Gastrocnemius medialis (tissue), 4 donors: ENCODE data around the gene FOXL1.

ENCODE experiments used
- CTCF ChIP-seq, 5 experiments: fragments of 450-650 bp in 3 of 5; fragments of 200-600 bp in 2 of 5; sonication (generic) in 2 of 5; IDR thresholded peaks in 4 of 5; conservative IDR thresholded peaks in 1 of 5; 1 replicate in 4 of 5; 2 replicates in 1 of 5; pipeline ENCODE4 v1.5.1; 2016 to 2019; ENCODE audit warnings: antibody characterized with exemption in 5 of 5, mild to moderate bottlenecking in 3 of 5, moderate library complexity in 3 of 5
- POLR2A ChIP-seq, 2 donors: fragments of 450-650 bp; IDR thresholded peaks; one replicate each; pipeline ENCODE4 v1.6.1; 2017; ENCODE audit warnings: antibody characterized with exemption in 2 of 2, mild to moderate bottlenecking in 2 of 2, moderate library complexity in 2 of 2

GRCh38 chr16:86630471-86630870, 52.1 kb downstream of the FOXL1 start:
- TF ChIP-seq CTCF (IDR thresholded peaks at IDR 0.05 in 4 of 5, conservative IDR thresholded peaks at IDR 0.05 in 1 of 5): no peak
- no peak for TF ChIP-seq POLR2A (IDR thresholded peaks at IDR 0.05)
